ENCODE data around the gene ITGB4.

The ITGB4 gene

DNA sequence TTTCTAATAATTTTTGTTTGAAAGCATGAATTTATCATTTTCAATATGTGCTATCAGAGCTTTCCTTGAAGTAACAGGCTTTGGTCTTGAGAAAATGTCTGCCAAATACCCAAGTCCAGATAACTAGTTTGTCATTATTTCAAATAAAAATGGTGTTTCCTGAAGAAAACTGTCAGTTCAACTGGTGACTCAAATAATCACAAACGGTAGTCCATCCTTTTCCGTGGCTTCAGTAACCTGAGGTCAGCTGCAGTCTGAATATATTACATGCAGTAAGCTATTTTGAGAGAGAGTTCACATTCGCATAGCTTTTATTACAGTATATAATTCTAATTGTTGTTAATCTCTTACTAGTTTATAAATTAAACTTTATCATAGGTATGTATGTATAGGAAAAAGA is 44.8 kb upstream of the ITGB4 start:
- no peak overlapping the region for H2AFZ ChIP-seq (ENCODE audit: low read depth, low read length)
- no peaks in the 10 kb centered on the region for H3K4me1 ChIP-seq (ENCODE audit: insufficient read depth, low read length)
- no peak overlapping the region for H3K9ac ChIP-seq (ENCODE audit: low read depth, low read length)
- no peak overlapping the region for H3K4me2 ChIP-seq (ENCODE audit: insufficient read depth, low read length)
- H3K9me3 ChIP-seq (ENCODE audit: insufficient read depth, low read length, severe bottlenecking), result no peaks in the 10 kb centered on the region
- no peak for TF ChIP-seq EZH2 (IDR thresholded peaks at IDR 0.05; ENCODE audit: borderline replicate concordance, low read depth, low read length, severe bottlenecking)
- TF ChIP-seq, protein P1, sequence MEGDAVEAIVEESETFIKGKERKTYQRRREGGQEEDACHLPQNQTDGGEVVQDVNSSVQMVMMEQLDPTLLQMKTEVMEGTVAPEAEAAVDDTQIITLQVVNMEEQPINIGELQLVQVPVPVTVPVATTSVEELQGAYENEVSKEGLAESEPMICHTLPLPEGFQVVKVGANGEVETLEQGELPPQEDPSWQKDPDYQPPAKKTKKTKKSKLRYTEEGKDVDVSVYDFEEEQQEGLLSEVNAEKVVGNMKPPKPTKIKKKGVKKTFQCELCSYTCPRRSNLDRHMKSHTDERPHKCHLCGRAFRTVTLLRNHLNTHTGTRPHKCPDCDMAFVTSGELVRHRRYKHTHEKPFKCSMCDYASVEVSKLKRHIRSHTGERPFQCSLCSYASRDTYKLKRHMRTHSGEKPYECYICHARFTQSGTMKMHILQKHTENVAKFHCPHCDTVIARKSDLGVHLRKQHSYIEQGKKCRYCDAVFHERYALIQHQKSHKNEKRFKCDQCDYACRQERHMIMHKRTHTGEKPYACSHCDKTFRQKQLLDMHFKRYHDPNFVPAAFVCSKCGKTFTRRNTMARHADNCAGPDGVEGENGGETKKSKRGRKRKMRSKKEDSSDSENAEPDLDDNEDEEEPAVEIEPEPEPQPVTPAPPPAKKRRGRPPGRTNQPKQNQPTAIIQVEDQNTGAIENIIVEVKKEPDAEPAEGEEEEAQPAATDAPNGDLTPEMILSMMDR (IDR thresholded peaks at IDR 0.05; ENCODE audit: borderline replicate concordance, extremely low read depth, low read length, poor library complexity, severe bottlenecking), result no peak
- H3K79me2 ChIP-seq (ENCODE audit: insufficient read depth, low read length), result peaks cover 64% of the 10 kb centered on the region
- DNase-seq (no peak), ATAC-seq (ENCODE audit: insufficient read depth, low read depth) (no peak)
- peaks cover 12% of the 10 kb centered on the region; the same call in 1 of the 2 replicates for H4K20me1 ChIP-seq (ENCODE audit: insufficient read depth, low read length)
- H3K4me3 ChIP-seq (ENCODE audit: low read depth in 1 of 2, low read length in 2 of 2), result no peak overlapping the region
- peaks cover 73% of the 10 kb centered on the region for H3K36me3 ChIP-seq (ENCODE audit: insufficient read depth, low read length)
- no peak overlapping the region for H3K27ac ChIP-seq (ENCODE audit: low read length)
- no peaks in the 10 kb centered on the region for H3K27me3 ChIP-seq (ENCODE audit: insufficient read depth, low read length, poor library complexity)

DNA sequence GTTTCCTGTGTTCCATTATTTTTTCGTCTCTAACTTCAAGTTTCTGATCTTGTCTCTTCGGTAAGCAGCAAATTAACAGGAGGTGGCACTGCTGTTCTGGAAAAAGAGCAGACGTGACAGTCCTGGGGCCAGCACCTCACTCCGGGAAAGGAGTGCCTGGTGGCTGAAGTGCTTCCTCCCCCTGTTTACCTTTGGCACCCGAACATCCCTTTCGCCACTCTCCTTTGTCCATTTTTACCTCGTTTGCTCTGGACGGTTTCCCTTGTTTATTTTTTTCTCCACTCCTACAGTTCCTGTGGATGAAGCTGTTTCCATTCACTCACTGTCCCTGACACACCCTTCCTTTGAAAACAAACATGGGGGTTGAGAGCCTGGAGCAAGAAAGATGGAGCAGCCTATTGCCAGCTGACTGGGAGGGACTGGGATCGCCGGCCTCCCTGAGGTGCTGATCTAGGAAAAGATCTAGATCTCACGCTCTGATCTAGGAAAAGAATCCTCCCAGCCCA is 41.5 kb upstream of the ITGB4 start:
- Histone ChIP-seq H3K4me1 (ENCODE audit: insufficient read depth, low read length) (no peaks in the 10 kb centered on the region), H3K79me2 (ENCODE audit: insufficient read depth, low read length) (peaks cover 79% of the 10 kb centered on the region)
- TF ChIP-seq, protein P1 (IDR thresholded peaks at IDR 0.05; ENCODE audit: borderline replicate concordance, extremely low read depth, low read length, poor library complexity, severe bottlenecking), result no peak
- no peak for TF ChIP-seq EZH2 (IDR thresholded peaks at IDR 0.05; ENCODE audit: borderline replicate concordance, low read depth, low read length, severe bottlenecking)

DNA sequence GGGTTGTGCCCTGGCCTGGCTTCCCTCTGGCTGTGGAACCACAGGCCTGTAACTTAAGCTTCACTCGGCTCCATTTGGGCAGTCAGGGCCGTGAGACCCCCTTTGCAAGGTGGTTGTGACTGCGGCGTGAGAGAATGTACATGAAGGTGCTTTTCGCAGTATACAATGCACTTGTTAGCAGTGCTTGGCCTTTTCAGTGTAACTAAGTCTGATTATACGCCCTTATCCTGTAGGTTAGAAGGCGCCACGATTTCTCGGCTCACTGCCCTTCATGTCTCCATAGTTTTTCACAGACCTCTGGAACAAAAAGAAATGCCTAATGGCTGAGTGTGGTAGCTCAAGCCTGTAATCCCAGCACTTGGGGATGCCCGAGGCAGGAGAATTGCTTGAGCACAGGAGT is 40.8 kb upstream of the ITGB4 start:
- Histone ChIP-seq H3K4me2 (ENCODE audit: insufficient read depth, low read length) (no peak overlapping the region), H3K9me3 (ENCODE audit: insufficient read depth, low read length, severe bottlenecking) (no peaks in the 10 kb centered on the region), H3K9ac (ENCODE audit: low read depth, low read length) (no peak overlapping the region), H3K27me3 (ENCODE audit: insufficient read depth, low read length, poor library complexity) (no peaks in the 10 kb centered on the region), H3K4me3 (ENCODE audit: low read depth in 1 of 2, low read length in 2 of 2) (no peak overlapping the region), H3K36me3 (ENCODE audit: insufficient read depth, low read length) (peaks cover 64% of the 10 kb centered on the region), H3K4me1 (ENCODE audit: insufficient read depth, low read length) (no peaks in the 10 kb centered on the region), H2AFZ (ENCODE audit: low read depth, low read length) (no peak overlapping the region), H4K20me1 (ENCODE audit: insufficient read depth, low read length) (peaks cover 30% of the 10 kb centered on the region; the same call in 1 of the 2 replicates), H3K27ac (ENCODE audit: low read length) (no peak overlapping the region), H3K79me2 (ENCODE audit: insufficient read depth, low read length) (peaks cover 85% of the 10 kb centered on the region)
- ATAC-seq (ENCODE audit: insufficient read depth, low read depth), result no peak
- TF ChIP-seq, protein P1 (IDR thresholded peaks at IDR 0.05; ENCODE audit: borderline replicate concordance, extremely low read depth, low read length, poor library complexity, severe bottlenecking), result no peak
- TF ChIP-seq EZH2 (IDR thresholded peaks at IDR 0.05; ENCODE audit: borderline replicate concordance, low read depth, low read length, severe bottlenecking), result no peak
- DNase-seq, result no peak

More for the DNA sequence above, 41.5 kb upstream of the ITGB4 start:
- no peaks in the 10 kb centered on the region for H3K27me3 ChIP-seq (ENCODE audit: insufficient read depth, low read length, poor library complexity)
- no peak overlapping the region for H2AFZ ChIP-seq (ENCODE audit: low read depth, low read length)
- H3K9ac ChIP-seq (ENCODE audit: low read depth, low read length), result no peak overlapping the region
- H4K20me1 ChIP-seq (ENCODE audit: insufficient read depth, low read length), result peaks cover 23% of the 10 kb centered on the region; the same call in 1 of the 2 replicates
- H3K27ac ChIP-seq (ENCODE audit: low read length), result no peak overlapping the region
- DNase-seq (no peak), ATAC-seq (ENCODE audit: insufficient read depth, low read depth) (no peak)
- no peaks in the 10 kb centered on the region for H3K9me3 ChIP-seq (ENCODE audit: insufficient read depth, low read length, severe bottlenecking)
- peaks cover 63% of the 10 kb centered on the region for H3K36me3 ChIP-seq (ENCODE audit: insufficient read depth, low read length)
- H3K4me3 ChIP-seq (ENCODE audit: low read depth in 1 of 2, low read length in 2 of 2), result no peak overlapping the region
- H3K4me2 ChIP-seq (ENCODE audit: insufficient read depth, low read length), result no peak overlapping the region
